ENCODE data around the gene RAET1L. TPM values are rescaled to one million over a fixed set of nuclear protein-coding genes. Genes with fewer than 3 reads are reported as not detected.

Gene RAET1L
- total and polyA plus RNA-seq, 2 of the 4 experiments (the other 2 are of a cell fraction): not detected

GRCh38 chr6:150065083-150065482 lies 39.8 kb upstream of the RAET1L start:
- no peak overlapping the region for H3K4me3 ChIP-seq (ENCODE audit: insufficient read depth, low read depth, low read length)
- POLR2A ChIA-PET (ENCODE audit: unreplicated experiment): no interaction called here
- H2BK5ac ChIP-seq (ENCODE audit: low read depth, low read length, poor library complexity, severe bottlenecking): no peak overlapping the region
- H4K91ac ChIP-seq (ENCODE audit: insufficient read depth, low read depth, low read length): no peak overlapping the region
- no peak overlapping the region for H2BK20ac ChIP-seq (ENCODE audit: low read depth, low read length)
- H3K4me1 ChIP-seq (ENCODE audit: control insufficient read depth, insufficient read depth, low read length): peaks cover 4% of the 10 kb centered on the region; the same call in 1 of the 2 replicates
- no peaks in the 10 kb centered on the region for H3K27me3 ChIP-seq (ENCODE audit: control insufficient read depth, insufficient read depth, low read length)
- H4K20me1 ChIP-seq (ENCODE audit: insufficient read depth, low read length): no peaks in the 10 kb centered on the region
- no peak overlapping the region for H2AK9ac ChIP-seq (replicated peaks; ENCODE audit: low read depth, low read length, poor library complexity)
- H3K9me1 ChIP-seq (ENCODE audit: insufficient read depth, low read length): peaks cover 16% of the 10 kb centered on the region
- dilution Hi-C loops (cut with HindIII; ENCODE audit: low sequenced_read_pairs, unreplicated experiment) (no loop called here), intact Hi-C loops (cut with micrococcal nuclease) (no loop called here), in situ Hi-C loops (cut with MboI; ENCODE audit: low sequenced_read_pairs) (no loop called here)
- no peak for DNase-seq
- no peak overlapping the region for H2AK5ac ChIP-seq (ENCODE audit: low read depth, low read length)
- H3K4ac ChIP-seq (ENCODE audit: low read depth, low read length): no peak overlapping the region
- H4K5ac ChIP-seq (ENCODE audit: low read depth, low read length): no peak overlapping the region
- no peak overlapping the region for H4K8ac ChIP-seq (ENCODE audit: low read depth in 2 of 2, low read length in 2 of 2)
- peaks cover 7 to 14% of the 10 kb centered on the region in 2 experiments; a peak in 3 of 4 replicates for H3K79me1 ChIP-seq (ENCODE audit: low read depth in 1 of 2, low read length in 2 of 2)
- H2BK15ac ChIP-seq (ENCODE audit: low read depth, low read length): no peak overlapping the region
- no peak for ATAC-seq (ENCODE audit: low read depth)
- CTCF ChIA-PET: no interaction called here
- no peak overlapping the region for H3K18ac ChIP-seq (ENCODE audit: low read depth, low read length)
- H3K14ac ChIP-seq (replicated peaks; ENCODE audit: low read depth, low read length): no peak overlapping the region
- no peak for TF ChIP-seq SMC3 (IDR thresholded peaks at IDR 0.05; ENCODE audit: low read depth, low read length)
- H2AFZ ChIP-seq (replicated peaks; ENCODE audit: low read length, poor library complexity): no peak overlapping the region
- no CpG with 5 or more reads among the region's 2 CpGs for WGBS, 2 experiments (ENCODE audit: extremely low coverage in 2 of 2, insufficient read length in 1 of 2)
- no peak overlapping the region for H3K27ac ChIP-seq (ENCODE audit: insufficient read depth, low read length)
- no peak overlapping the region for H3K4me2 ChIP-seq (ENCODE audit: low read depth, low read length)
- no peaks in the 10 kb centered on the region for H3K9me3 ChIP-seq (ENCODE audit: control insufficient read depth, insufficient read depth, low read length)
- no peak overlapping the region for H2BK120ac ChIP-seq (ENCODE audit: low read depth, low read length)
- peaks cover 11% of the 10 kb centered on the region for H3K36me3 ChIP-seq (ENCODE audit: control insufficient read depth, insufficient read depth, low read length)
- no TSS peak for BruUV-seq (replicated peaks)
- H3K56ac ChIP-seq (ENCODE audit: extremely low read depth, insufficient read depth, low read length): no peak overlapping the region
- H3K23ac ChIP-seq (ENCODE audit: low read depth, low read length): no peak overlapping the region
- no peak overlapping the region for H3K9ac ChIP-seq (ENCODE audit: low read depth, low read length)

All from IMR-90 (cell line).